GM11168 (cell line): ENCODE data around the gene NECTIN1.

Experiments used
- in situ Hi-C: fragments of 300-500 bp; cut with MboI; formaldehyde crosslinking; loops from one replicate; pipeline ENCODE4 v1.12.0; 2022; ENCODE audit warnings: low sequenced_read_pairs; ENCODE audit not compliant: unreplicated experiment

The NECTIN1 gene

GRCh38 chr11:119626871-119627270 lies 102.1 kb downstream of the NECTIN1 start:
- in situ Hi-C loops: no loop called here

DNA sequence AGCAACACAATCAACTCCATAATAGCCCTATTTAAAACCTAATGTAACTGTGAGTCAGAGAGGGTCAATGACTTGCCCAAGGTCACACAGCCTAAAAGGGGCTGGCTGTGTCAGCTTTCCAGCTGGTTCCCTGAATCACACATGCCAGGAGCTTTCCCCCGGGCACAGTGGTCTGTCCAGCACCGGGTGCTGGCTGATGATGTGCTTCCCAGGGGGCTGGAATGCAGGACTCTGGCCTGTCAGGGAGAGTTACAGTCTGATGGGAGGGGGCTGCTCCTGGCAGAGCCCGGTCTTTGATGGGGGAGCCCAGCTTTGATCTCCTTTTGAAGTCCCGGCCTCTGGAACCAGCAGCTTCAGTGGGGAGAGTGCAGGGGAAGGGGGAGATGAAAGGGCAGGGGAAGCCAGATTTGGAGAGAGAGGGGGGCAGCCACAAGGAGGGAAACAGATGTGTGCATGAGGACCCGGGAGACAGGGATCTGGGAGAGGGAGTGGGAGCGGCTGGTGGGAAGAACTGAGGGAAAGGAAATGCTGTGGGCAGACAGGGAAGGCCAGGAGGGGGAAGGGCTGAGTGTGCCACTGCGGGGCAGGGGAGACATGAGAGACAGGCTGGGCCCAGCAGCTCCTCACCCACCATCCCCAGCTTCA lies 102.7 kb downstream of the NECTIN1 start:
- in situ Hi-C loops: no loop called here

DNA sequence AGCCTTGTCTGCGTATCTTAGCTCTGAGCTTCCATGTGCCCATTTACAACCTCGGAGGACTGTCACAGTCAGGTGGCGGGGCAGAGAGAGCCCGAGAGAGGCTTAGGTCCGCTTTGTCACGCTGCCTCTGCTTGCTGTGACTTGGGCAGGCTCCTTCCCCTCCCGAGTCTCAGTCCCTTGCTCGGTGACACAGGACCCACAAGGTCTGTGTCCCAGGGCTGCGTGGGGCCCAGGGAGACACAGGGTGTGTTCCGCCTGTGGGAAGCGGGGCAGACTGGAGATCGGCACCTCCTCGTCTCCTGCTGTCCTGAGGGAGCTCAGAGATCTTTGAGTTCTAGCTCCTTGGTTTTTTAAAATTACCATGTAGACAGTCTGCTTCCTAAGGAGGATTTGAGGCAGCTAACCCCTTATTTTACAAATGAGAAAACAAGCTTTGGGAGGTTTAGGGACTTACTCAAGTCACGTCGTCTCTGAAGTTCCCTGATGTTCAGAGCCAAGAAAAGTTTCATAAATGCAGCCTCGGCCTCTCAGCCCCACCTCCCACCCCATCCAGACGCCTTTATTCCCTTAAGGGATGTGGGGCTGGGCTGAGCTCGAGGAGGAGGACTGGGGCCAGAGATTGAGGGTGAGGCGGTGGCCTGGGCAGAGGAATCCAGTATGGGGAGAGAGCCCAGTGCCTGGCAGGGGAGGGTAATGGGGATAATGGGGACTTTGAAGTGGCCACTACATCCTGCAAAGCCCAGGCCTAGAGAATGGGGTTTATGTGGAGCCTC lies 103.6 kb downstream of the NECTIN1 start:
- in situ Hi-C loops: no loop called here

GRCh38 chr11:119624629-119625028 lies 104.4 kb downstream of the NECTIN1 start:
- in situ Hi-C loops: no loop called here

GRCh38 chr11:119624102-119624615 lies 104.8 kb downstream of the NECTIN1 start:
- in situ Hi-C loops: no loop called here

DNA sequence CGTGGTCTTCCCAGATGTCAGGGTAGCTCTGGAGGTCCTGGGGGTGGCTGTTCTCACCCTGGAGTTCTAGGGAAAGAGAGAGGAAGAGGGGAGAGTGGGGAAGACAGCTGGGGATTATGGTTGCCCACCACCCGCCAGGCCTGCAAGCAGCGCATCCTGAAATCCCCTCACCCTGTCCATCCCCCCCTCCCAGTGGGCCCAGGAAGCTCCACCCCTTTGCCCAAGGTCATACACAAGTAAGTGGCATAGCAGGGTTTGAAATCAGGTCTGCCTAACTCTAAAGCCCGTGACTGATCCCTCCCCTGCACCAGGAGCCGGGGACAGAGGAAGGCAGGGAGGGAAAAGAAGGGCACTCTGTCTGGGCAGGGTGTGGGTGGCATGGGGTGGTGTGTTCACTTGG lies 105.3 kb downstream of the NECTIN1 start:
- in situ Hi-C loops: no loop called here

- in situ Hi-C loops: no loop called here
Measured at GRCh38 chr11:119622454-119623143, 106.4 kb downstream of the NECTIN1 start.

DNA sequence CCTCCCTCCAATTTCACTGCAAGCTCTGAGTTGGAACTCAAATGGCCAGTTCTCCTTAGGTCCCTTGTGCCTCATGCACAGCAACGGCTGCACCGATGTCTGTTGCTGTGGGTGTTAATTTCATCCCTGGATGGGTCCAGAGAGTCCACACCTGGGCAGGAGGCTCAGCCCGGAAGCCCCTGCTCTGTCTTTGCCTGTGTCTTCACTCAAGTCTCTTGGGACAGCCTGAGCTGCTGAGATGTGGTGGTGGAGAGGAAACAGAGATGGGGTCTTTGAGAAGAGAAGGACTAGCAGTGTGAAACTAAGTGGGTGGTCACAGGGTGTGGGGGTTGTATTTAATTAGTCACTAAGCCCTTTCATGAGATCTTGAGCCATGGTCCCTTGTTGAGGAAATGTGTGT lies 109.3 kb downstream of the NECTIN1 start:
- in situ Hi-C loops: no loop called here

DNA sequence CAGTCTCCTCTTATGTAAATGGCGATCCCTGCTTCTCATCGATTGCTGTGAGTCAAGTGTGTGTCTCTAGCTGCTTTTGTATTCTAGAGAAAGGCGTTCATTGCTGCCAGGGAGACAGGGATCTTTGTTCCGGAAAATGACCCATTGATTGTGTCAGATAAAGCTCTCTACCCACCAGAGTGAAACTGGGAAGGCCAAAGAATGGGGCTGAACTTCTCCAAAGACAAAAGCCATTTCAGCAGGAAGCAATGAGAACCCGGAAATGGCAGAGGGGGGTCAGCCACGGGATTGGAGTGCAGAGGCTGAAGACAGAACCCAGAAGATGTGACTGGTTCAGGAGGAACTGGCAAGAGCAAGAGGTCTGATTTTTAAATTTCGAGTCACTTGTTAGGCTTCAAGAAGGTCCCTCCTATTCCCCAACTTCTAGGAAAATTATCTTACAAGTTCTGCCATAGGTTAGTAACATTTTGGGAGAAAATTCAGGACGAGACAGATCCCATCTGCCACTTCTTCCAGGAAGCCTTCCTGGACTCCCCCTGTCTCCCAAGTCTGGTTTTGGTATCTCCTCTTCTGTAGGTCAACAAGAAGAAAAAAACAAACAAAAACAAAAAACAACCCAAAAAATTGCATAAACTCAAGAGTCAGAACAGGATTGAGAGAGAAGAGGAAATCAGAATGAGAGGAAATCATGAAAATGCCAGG lies 110.6 kb downstream of the NECTIN1 start:
- in situ Hi-C loops: no loop called here

GRCh38 chr11:119617340-119617713 lies 111.7 kb downstream of the NECTIN1 start:
- in situ Hi-C loops: no loop called here

- in situ Hi-C loops: no loop called here
Measured at GRCh38 chr11:119616586-119617339, 112.2 kb downstream of the NECTIN1 start.

DNA sequence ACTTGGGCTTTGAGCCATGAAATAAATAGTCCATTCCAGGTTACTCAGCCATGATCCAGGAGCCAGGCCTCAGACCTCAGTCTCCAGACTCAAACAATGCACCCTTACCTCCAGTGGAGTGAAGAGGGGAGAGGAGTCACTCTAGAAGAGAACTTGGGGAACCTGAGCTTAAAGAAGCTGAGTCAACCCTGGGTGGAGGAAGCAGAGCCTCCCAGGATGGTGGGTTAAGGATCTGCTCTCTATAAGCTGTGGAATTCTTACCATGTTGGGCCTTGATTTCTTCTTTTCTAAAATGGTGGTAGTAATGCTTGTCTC lies 113.2 kb downstream of the NECTIN1 start:
- in situ Hi-C loops: no loop called here

DNA sequence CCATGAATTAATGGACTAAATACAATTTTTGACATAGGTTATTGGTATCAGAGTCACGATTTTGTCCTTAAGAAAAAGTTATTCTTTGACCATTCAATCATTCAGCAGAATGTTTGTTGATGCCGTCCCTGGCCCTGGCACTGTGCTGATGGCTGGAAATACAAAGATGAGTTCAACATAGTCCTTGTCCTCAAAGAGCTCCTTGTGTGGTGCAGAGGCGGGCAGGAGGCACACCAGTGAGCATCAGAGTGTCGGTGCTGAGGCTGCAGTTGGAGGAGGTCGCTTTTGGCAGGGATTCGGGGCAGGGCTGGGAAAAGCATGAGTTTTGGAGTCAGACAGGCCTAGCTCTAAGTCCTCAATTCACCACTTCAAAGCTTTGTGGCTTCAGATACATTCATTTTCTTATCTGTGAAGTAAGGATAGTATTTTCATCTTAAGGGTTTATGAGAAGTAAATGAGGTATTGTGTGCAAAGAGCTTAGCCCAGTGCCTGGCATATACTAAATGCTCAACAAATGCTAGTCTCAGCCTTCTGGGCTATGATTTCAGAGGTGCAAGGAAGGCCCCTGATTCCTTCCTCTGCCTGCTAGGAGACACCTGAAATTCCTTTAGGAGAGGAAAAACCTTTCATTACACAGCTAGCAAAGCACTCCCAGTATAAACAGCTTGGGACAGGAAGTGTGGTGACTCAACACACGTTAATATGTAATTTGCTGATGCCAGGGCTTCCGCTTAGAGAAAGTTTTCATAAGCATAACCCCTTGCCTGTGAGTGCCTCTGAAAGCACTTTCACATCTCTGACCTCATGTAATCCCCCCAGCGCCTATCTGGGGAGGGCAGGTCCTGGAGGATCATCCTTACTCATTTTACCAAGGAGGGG lies 113.8 kb downstream of the NECTIN1 start:
- in situ Hi-C loops: no loop called here

GRCh38 chr11:119614222-119615002 lies 114.6 kb downstream of the NECTIN1 start:
- in situ Hi-C loops: no loop called here

GRCh38 chr11:119612814-119613213 lies 116.2 kb downstream of the NECTIN1 start:
- in situ Hi-C loops: no loop called here

DNA sequence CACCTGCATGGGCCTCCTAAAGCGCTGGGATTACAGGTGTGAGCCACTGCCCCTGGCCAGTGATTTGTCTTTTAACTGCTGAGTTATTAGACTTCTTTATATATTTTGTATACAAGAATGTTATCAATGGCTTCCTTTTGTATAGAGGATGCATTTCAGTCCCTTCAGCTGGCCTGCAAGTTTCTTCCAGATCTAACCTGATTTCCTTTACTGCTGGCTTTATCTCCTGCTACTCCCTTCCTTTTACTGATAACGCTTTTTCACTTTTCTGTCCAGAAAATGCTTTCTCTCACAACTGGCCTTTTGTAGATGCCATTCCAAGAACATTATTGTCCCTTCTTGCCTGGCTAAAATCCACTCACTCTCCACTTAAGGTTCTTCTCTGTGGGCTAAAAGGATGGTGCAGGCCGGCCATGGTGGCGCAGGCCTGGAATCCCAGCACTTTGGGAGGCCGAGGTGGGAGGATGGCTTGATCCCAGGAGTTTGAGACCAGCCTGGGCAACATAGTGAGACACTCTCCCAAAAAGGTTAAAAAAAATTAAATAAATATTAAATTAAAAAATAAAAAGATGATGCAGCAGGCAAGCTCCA lies 118.1 kb downstream of the NECTIN1 start:
- in situ Hi-C loops: no loop called here

DNA sequence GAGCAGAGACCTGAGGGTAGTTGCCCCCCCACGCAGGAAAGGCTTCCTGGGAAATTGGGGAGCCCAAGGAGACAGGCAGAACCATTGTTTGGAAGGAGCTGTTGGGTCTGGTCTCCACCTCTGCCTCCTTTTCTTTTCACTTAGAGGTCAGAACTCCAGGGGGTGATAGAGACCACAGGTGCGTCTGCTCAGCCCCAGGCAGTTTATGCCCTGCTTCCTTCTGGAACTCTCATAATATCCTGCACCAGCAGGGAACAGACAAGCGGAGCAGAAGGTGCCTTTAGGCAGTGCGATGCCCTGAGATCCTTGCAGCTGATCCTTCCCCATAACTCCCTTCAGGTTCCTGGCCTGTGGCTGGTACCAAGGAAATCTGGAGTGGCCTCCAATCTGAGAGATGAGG lies 120.2 kb downstream of the NECTIN1 start:
- in situ Hi-C loops: no loop called here

GRCh38 chr11:119608201-119608600 lies 120.8 kb downstream of the NECTIN1 start:
- in situ Hi-C loops: no loop called here
